ENCODE data around the gene DNAH3.

GRCh38 chr16:21199607-21200218, 49.1 kb upstream of the DNAH3 start:
- no peak for TF ChIP-seq SIN3A (IDR thresholded peaks at IDR 0.05; ENCODE audit: borderline replicate concordance, insufficient read depth, low read length)
- TF ChIP-seq REST (IDR thresholded peaks at IDR 0.05; ENCODE audit: insufficient read depth in 1 of 2, low read depth in 2 of 2, low read length in 2 of 2), result no peak
